Skin of body (tissue), 3 donors: ENCODE data around the gene B3GALT2. TPM values are rescaled to one million over a fixed set of nuclear protein-coding genes. Genes with fewer than 3 reads are reported as not detected.
A peak's percentile ranks its signal among the peaks of the same experiment; 100 is the strongest.

Source experiments
- DNase-seq: peaks from one replicate; lab custom pipeline; 2025; lab: John Stamatoyannopoulos, UW
- small RNA-seq: library from RNA; depleted of rRNA; stranded (forward); fragments of <200 nt; gene quantifications from one replicate; pipeline ENCODE3, GENCODE V24; 2014; ENCODE audit warnings: low replicate concordance
- total RNA-seq: library from RNA; depleted of rRNA; stranded (reverse); fragments of >200 nt; gene quantifications from one replicate; pipeline ENCODE4 v1.2.3, GENCODE V29; 2014

The B3GALT2 gene
- total RNA-seq, 1 donor from 2014 or later = 3.3 TPM

DNA sequence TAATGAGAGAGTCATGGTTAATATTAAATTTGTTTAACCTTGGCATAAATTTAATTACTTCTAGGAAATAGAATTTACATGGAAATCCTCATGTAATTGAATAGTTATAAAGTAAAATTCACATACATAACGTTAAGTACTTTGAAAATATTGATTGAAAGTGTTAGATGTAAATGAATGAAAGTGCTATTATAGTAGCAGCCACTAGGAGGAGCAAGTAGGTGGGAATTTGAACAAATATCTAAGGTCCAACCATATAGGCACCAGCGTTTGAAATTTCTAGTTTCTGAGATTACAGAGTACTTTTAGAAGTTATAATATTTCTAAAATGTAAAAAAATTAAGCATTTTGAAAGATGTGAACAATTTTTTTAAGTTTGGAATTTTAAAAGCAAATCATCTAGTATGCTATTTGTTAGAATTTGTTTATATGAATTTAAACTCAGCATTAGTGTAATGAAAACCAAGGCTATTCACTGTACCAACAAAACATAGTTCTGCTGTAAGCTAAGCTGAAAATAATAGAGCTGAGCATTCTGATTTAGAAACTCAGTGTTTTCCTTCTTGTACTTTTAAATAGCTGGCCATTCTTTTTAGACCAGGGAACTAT is 3.3 kb downstream of the B3GALT2 start:
- peak; percentile 10 for DNase-seq

DNA sequence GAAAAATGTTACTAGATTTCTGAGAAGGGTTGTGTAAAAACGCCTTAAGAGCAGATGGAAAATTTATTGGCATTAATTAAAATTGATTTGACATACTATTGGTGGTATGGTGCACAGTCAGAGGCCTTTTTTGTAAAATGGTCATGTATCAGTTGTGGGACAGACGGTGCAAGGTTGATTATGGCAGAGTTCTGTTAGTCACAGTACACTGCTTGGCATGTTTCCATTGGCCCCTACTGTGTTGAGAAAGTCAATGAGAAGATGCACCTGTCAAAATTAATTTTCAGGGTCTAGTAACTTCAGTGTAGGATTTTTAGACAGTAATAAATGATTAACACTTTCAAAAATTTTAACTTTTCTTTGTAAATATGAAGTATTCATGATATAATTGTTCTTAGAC is 4.4 kb downstream of the B3GALT2 start:
- no peak for DNase-seq

DNA sequence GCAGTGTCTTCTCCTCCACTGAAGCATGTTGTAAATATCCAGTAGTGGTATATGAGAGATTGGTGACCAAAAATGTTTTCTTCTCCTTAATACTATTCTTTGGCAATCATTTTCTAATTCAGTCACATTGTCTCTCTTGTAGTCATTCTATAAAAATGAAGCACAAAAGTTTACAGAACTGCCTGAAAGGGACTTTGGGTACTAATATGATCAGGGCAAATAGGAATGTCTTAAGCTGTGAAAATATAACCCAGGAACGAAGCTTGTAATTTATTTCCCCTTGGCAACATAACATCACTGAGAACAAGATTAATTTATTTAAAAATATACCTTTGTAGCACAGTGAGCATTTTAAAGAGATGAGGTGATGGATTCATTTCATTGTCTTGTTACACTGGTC is 4.9 kb downstream of the B3GALT2 start:
- no peak for DNase-seq

DNA sequence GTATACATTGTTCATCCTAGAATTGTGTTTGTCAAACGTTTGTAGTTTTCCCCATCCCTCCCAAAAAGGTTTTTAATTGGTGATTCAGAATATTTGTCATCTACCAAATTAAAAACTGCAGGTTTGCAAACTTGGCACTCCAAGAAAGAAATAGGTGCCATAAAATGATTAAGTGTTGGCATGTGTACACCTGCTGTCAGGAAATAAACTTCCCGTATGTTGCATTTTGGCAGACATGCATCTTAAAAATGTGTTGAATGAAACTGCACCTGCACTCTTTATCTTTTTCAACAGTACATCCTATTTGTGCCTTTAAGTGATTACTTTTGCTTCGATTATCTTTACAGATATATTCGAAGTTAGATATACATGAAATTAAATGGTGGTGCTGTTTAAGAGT is 7.3 kb downstream of the B3GALT2 start:
- DNase-seq = no peak

DNA sequence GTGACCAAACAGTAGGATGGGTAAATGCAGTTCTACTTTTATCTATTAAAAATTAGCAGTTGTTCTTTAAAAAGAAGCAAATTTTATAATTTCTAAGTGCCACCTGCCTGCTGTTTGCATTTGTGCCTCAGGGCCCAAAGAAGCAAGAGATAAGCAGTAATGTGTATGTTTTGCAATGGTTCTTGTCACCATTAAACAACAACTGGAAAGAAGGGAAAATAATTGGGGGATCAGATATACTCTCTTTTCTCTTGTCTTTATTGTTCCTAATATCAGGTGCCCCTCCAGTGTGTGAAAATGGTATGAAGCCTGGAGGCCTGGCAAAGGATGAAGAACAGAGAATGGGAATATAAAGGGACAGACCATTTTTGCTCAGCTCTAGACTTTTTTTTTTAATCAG is 9.6 kb downstream of the B3GALT2 start:
- no peak for DNase-seq

DNA sequence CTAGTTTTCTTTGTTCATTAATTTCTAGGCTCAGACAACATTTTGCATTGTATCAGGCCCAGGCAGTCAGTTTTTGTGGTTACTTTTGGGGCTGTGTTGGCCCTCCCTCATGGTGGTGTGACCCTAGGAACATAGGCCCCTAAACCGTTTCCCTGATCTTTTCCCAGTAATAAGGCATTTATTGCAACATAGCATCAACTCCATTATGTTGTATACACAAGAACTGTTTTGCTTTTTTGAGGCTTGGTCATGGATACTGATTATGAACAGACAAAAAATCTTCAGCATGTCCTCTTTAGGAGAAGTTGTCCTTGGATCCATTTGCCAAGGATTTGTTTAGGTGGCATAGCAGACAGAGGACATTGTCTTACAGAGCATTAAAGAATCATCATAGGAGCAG is 10.3 kb downstream of the B3GALT2 start:
- no peak for DNase-seq

DNA sequence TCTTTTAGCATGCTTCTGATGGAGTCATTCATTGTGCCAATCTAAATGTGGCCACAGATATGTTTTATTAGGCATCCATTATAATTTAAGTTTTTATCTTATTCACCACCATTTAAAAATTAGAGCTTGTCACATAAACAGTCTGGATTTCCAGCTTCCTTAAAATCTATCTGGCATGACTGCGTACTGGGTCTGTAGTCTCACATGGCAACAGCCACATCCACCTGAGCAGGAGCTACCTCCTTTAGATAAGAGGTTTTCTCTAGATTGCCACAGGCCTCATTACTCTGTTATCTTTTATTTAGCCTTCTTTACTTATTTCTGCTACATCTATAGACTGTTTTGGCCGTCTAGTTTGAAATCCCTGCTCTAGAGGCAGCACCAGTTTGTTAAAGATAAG is 29.1 kb downstream of the B3GALT2 start:
- no peak for DNase-seq

DNA sequence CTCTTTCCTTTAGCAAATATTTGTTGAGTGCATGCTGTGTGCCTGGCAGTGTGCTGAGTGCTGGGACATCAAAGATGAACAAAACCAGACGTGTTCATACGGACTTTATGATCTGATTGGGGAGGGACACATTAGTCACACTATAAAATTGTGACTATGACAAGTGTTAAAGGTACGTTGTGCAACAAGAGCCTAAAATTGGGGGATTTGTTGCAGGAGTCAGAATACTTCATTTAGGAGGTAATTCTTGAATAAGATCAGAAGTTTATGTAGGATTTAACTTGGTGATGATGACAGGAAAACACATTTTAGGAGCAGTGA is 29.6 kb downstream of the B3GALT2 start:
- DNase-seq = no peak

DNA sequence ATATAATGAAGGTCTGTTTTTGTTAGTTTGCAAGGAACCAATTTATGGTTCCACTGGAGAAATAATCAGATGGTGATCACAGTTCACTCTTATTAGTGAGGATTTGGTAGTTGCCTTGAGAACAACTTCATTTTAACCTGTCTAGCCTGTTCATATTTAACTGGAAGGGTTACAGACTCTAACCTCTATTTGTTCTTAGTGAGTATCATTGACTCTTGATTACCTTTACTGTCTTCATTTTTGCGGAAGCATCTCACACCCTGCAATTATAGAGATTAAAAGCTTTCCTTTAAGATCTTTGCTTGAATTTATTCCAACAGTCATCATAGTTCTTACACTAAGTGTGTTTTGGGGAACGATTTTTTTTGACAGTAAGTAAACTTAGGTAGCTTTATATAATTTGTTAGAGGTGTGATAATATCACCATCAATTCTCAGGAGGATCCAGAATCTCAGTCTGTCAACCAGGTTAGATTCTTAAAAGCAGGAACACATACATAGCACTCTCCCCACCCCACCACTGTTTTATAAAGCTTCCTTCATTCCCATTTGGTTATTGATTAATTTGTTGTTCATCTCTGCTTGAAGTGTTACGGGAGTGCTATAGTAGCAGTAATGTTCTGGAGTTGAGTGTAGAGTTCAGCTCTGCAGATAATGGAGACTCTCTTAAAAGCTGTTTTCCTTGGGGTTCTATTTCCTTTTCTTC is 30.1 kb downstream of the B3GALT2 start:
- DNase-seq = no peak

DNA sequence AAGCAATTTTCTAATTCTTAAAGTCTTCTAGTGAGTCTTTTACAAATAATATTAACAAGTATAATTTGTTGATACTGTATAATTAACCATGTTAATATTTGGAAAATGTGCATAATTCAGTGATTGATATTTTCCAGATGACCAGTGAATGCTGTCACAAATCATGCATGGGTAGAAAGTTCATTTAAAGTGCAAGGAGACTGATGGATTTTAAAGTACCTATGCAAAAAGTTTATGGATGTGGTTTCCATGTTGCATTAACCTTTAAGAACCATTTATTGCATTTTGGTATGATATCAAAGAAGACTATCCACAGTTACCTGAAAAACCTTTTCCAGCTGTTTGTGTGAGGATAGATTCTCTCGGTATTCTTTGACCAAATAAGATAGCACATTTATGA is 41.4 kb downstream of the B3GALT2 start:
- no peak for DNase-seq

DNA sequence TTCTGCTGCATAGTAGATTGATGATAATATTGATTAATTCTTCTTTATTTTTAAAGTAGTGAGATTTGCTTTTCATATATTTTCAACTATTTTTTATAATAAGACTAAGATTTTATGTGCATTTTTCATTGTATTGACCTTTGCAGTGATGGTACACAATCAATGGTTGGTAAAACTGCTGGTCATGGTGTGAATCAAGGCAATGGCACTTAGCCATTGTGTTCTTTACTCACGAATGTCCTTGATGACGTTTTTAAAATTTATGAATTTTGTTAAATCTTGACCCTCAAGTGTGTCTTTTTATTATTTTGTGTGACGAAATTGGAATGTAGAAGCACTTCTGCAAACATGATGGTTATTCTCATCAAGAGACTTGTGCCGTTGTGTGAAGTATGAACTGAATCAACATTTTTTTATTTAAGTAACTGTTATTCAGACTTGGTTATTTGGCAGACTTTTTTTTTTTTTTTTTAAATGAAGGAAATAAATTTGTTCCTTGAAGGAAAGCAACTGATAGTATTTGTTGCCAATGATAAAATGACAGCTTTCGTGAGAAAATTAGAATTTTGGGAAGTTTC is 42.0 kb downstream of the B3GALT2 start:
- no peak for DNase-seq

DNA sequence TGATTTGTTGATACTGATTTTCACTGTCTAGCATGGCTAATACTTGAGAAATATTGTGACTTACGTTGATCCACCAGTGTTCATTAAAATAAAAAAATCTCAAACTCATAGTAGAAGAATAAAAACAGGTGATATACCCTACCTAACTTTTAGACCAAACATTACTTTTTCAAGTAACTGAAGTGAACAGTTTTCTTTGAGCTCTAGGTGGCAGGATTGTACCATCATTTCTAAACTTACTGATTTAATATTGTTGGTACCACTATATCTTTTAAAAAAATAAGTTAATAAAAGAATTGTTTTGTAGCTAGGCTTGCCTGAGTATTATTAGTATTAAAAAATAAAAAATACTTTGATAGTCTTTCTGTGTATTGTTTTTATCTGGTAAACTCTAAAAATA is 43.1 kb downstream of the B3GALT2 start:
- DNase-seq = no peak

DNA sequence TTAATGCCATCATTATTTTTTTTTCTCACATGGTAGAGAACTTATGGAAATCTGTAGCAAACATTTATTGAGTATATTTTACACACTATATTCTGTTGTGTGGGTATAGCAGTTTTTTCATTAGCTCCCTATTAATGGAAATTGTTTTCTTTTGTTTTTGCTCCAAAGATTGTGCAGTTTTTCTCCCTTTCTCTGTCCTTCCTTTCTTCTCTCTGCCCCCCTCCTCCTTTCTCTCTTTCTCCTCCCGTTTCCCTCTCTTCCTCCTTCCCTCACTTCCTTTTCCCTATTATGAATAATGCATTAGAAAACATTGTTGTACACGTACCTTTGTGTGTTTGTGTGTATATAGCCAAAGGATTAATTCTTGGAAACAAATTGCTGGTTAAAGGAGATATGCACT is 44.0 kb downstream of the B3GALT2 start:
- DNase-seq = no peak

DNA sequence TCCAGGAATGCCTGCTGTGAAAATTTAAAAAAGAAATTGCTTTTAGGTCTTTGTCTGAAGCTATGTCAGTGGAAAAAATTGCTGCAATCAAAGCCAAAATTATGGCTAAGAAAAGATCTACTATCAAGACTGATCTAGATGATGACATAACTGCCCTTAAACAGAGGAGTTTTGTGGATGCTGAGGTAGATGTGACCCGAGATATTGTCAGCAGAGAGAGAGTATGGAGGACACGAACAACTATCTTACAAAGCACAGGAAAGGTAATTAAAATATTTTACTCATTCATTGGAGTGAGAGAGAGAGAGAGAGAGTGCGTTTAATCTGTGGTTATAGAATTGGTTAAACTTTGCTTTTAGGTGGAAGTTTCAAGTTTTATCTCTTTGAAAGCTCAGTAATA is 44.6 kb downstream of the B3GALT2 start:
- DNase-seq = no peak

DNA sequence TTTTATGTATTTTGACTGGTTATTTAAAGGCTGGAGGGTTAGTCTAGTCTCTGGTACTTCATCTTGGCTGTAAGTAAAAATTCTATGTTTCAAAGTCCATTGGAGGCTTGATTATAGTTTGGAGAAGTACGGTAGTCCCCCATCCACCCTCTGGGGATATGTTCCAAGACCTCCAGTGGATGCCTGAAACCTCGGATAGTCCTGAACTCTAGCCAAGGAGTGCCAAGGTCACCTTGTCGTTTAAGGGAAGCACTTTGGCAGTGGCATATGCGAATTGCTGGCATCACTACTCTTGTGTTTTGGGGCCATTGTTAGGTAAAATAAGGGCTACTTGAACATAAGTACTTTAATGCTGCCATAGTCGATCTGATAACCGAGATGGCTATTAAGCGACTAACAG is 46.2 kb downstream of the B3GALT2 start:
- DNase-seq = no peak

DNA sequence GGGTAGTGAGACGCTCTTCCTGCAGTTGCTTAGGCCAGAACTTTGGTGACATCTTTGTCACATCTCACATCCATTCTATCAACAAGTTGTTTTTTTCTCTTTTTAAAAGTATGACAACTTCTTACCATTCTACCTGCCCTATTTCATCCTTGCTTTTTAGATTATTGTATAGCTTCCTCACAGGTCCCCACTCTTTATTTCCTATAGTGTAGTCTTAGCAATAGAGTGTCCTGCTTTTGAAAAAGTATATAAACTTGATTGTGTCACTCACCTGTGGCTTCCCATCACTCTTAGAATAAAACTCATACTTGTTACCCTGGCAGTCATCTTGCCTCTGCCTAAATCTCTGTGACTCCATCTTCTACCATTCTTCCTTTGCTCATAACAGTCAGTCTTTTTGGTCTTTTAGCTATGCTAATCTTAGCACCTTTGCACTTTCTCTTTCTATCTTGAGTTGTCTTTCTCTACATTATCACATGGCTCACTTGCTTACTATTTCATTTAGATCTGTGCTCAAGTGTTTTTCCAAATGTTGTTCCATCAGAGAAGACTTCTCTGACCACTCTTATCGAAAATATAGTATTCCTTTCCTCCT is 55.0 kb downstream of the B3GALT2 start:
- no peak for DNase-seq

Small RNAs within 50 kb of the gene (small RNA-seq; reads per million reads assigned to genes)
- gene MIR1278 = 0.21 reads per million

Other genes with a start within 250 kb of the B3GALT2 start
- gene UCHL5, start 127.3 kb downstream of the B3GALT2 start, total RNA-seq = 38.2 TPM
- 108 TPM for gene RO60, start 127.0 kb downstream of the B3GALT2 start, total RNA-seq
- 4.9 TPM for gene GLRX2, start 81.2 kb downstream of the B3GALT2 start, total RNA-seq
- gene CDC73, start 64.6 kb downstream of the B3GALT2 start, total RNA-seq = 33.7 TPM